Stimulated activated CD8-positive, alpha-beta memory T cell treated with anti-CD3 and anti-CD28 coated beads, Interleukin-2, amount 100 ng/mL, for 1 hour (primary cell): ENCODE measurements around the gene SYTL5.

Source experiments
- DNase-seq, 2 donors: peaks; one replicate each; pipeline ENCODE4 v3.0.0-alpha.2; 2020; ENCODE audit warnings: low read depth in 2 of 2

The SYTL5 gene

DNA sequence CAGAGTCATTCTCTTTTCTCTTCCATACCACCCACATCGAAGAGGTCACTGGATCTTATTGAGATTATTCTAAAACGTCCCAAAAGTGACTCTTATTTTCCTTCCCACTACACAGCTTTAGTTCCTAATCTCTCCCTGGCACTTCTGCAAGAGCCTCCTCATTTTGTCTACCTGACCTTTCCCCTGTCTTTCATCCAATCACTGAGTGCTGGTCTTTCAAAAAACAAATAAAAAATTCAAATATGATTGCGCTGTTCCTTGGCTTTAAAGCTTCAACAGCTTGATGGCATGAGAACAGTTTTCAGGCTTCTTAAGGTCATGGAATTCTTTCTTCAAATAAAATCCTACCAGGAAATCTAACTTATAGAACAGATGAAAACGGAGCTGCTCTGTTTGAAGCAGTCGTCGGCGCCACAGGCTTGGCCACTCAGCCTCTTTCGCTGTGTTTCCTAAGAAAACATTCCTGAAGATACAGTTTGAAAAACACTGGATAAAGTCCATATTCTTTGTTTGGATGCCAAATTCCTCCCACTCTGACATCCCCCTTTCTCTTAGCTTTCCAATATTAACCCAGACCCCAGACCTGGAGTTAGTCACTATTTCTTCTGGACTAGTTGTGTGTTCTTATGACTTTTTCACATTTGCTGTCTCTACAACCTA, 12.5 kb downstream of the SYTL5 start:
- no peak for DNase-seq

DNA sequence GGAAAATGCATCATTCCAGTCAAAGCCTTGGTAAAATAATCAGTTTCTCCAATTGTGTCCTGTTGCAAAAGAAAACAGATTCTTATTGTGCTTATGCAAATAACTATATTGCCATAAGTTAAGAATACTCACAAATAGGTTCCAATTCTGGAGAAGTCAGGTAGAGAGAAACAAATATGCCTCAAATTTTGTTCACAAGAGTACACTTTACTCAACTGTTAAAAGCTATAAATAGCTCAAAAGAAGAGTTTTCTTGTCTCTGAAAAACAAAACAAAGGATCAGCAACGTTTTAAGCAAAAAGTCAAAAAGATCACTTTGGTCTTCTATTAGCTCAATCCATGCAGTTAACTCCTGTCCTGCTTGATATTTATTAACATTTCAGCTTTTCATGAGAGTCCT, 21.9 kb downstream of the SYTL5 start:
- DNase-seq: no peak

DNA sequence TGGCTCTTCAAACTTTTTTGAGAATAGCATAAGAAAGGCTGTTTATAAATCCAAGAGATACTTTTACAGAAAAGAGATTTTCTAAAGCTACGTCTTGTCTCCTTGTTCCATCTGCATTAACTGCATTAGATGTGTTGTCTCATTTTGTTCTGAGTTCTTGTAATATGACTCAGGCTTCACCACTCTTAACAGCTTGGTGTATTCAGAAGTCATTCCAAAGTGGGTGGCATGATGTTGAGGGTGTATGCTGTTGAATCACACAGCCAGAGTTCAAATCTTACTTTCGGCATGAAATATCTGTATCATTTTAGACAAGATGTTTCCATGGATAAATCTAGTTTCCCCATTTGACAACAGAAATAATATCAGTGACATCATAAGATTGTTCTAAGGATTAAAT, 30.1 kb downstream of the SYTL5 start:
- no peak for DNase-seq

DNA sequence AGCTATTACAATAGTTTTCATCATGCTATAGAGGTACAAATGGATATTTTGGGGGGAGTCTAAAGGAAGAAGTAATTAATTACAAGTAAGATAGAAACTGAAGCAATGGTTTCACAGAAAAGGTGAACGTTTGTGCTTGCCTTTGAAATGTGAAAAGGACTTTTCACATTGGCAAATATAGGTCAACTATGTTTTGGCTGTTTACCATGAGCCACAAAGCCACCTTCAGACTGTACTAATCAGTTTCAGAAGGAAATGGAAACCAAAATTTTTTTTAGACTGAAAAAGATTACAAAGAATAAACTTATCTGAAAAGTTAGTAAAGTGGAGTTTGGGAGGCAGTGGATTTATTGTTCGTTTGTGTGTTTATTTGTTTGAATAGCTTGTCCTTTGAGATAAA, 32.1 kb downstream of the SYTL5 start:
- DNase-seq: no peak

DNA sequence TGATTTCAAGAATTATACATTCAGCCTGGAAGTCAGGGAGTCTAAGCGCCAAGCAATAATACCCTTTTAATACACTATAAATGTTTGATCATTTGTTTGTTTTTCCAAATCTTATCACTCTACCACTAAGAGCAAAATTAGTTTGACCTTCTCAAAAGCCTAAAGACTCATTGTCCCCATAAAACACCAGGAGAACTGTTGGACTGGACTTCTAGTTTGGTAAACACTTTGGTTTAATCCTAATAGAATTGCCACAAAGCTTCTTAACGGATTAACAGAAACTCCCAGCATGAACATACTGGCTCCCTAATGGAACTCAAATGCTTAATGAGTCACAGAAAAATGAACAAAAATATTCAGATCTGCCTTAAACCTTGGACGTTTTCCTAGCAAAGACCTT, 34.9 kb downstream of the SYTL5 start:
- DNase-seq: no peak

DNA sequence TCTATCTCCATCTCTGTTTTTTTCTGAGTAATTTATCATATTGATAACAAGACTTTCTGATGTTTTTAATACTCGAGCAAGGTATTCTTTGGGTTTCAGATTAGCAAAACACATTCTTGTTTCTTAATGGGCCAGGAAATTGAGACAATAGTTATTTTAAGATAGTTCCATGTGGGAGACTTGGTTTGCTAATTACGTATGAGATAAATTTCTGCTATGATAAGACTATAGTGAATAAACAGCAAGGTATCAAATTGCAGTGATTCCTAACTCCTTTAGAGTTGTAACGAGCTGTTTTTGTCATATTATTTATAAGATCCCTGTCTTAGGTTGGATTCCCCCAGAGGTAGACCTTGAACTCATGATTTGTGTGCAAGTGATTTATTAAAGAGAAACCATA, 38.3 kb downstream of the SYTL5 start:
- DNase-seq: no peak

DNA sequence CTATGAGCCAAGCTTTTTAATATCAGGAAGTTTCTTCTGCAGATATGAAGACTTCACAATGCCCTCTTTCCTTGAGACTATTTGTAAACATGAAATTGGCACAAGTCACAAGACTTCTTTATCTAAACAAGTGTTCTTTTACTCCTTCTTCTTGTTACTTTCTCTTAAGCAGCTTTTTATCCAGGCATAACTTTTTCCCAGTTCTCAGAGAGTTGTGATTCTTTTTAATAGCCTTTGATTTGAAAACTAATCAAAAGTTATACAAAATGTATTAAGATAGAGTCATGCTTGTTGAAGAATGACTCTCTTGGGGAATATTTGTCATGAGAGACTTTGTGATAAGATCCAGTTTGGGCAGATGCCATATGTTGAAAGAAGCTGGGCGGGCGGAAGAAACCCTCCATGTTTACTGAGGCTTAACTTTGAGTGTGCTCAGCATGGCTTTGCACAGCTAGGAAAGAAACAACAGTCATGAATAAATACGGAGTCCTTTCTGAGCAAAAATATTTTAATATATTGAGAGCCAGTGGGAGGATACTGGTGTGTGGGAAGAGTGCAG, 39.3 kb downstream of the SYTL5 start:
- no peak for DNase-seq

DNA sequence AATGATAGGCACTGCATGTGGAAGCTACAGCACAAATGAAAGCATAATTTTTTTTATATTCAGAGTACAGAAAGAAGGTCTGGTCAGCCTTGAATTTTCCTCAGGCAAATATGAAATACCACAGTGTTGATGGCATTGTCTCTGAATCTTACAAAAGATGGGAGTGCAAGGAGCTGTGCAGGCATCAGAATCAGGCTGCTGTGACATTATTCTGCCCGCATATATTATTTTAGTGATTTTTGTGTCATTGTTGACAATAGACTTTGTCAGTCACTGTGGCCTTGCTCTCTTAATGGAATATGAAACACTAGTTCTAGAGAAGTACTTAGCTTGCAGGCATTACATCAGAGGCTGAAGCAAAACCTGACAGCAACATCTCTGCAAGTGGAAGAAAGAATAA, 42.5 kb downstream of the SYTL5 start:
- no peak for DNase-seq

DNA sequence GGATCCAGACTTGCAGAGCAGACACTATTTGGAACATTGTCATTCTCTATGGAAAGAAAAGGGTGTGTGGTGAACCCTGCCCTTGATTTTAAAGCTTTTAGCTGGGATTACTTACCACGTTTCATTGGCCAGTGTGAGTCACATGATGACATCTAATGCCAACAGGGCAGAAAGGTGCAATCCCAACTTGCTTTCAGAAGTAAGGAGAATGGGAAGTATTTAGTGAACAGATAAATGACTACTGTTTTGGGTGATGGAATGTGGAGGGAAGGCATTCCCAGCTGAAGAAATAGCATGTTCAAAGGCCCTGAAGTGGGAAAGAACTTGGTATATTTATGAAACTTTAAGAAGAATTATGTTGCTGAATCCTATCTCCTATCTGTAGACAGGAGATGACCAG, 44.5 kb downstream of the SYTL5 start:
- no peak for DNase-seq

DNA sequence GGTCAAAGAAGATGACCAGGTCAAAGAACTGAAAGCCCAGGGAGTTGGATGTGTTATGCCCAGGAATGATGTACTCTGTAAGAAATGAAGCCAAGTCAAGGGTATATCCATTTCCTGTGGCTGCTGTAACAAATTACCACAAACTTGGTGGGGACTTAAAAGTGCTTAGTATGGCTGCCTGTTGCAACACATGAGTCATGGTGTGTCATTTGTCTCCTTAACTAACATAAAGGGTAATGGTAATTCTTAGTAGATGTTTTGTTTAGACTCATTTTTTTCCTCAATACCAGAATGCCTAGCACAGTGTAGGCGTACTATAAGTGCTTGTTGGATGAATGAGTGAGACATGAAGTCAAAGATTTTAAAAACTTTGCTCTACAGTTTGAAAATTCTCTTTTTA, 45.7 kb downstream of the SYTL5 start:
- DNase-seq: no peak

DNA sequence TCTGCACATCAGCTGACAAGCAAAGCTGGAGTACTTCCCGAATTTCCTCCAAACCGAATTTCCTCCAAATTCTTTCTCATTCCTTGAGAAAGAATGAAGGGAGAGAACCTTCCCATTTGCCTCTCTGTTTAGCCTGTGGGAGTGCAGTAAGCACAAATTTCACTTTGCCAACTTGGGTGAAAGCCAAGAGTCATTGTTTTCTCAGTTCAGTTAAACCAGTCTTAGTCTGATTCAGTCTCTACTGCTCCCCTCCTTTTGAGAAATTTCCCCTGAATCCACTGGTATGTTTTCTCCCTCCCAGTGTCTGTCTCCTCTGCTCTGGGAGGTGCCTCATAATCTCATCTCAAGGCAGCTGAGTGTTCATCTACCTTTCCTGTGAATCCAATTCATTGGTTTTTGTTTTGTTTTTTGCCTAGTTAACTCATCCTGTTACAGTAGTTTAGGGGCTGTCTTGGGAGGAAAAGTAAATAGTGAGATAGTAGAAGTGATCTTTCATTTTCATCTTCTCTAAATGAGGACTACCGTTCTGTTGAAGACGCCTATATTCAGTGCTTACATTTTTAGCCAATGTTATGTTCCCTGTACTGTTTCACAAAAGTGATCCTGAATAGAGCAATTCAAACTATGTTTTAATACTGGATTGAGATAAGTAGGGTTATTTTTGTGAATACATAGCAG, 49.0 kb downstream of the SYTL5 start:
- no peak for DNase-seq

DNA sequence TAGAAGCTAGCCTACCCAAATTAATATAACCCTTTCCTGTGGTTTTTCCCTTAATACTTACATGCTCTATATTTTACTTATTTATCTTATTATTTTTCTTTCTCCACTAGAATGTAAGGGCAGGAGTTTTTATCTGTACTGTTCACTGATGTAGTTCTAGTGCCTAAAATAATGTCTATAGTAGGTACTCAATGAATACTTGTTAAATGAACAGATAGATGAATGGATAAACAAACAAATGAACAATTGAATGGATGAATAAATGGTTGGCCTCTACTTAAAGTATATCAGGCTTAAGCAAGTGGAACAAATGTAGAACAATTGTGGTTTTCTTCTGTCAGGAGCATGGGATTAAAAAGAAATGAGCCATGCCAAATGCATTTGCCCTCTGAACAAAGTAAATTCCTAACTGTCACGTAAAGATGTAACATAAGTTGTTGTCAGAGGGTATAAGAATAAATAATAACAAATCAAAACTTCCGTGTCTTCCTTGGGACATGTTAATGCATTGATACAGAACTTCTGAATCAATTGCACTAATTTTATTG, 54.1 kb downstream of the SYTL5 start:
- no peak for DNase-seq

DNA sequence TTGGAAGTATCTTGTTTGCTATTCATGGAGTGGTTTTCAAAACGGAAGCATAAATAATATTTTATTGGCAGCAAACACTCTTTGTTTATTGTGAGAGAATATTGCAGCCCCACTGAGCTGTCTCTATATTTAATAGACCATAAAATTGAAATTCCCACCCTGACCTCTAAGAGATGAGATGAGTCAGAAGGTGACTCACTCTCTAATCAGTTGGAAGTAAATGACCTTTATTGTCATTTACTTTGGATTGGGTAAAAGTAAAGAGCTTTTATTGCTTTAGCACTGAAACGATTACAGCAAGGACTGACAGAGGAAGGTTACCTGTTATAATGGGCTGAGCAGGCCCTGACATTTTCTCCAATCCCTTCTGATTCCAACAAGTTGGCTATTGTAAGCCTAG, 55.0 kb downstream of the SYTL5 start:
- no peak for DNase-seq

DNA sequence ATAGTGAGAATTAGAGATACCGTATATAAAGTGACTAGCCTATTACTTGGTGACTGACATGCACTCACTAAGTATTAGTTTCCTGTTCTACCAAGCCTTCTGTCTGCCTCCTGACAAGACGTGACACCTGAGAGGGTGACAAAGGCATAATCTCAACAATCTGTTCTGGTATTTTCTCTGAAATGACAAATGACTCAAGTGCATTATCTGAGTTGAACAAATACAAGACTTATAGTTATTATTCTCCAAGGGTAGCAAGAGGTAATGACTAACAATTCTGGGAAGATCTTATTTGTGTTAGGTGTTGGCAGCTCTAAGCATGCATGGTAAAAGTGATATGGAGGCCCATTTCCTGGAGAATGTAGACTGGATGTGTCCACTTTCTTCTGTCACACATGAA, 60.6 kb downstream of the SYTL5 start:
- no peak for DNase-seq

DNA sequence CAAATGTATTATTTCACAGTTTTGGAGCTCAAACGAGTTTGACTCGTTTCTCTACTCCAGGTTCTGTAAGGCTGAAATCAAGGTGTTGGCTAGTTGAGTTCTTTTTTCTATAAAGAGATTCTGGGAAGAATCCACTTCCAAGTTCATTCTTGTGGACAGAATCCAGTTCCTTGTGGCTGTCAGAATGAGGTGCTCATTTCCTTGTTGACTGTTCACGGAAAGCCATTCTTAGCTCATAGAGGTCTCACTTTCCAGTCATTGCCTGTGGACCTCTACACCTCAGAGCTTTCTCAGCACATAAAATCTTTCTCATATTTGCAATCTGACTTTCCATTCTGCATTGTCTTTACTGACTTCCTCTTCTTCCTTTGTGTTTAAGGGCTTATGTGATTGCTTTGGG, 62.9 kb downstream of the SYTL5 start:
- no peak for DNase-seq

DNA sequence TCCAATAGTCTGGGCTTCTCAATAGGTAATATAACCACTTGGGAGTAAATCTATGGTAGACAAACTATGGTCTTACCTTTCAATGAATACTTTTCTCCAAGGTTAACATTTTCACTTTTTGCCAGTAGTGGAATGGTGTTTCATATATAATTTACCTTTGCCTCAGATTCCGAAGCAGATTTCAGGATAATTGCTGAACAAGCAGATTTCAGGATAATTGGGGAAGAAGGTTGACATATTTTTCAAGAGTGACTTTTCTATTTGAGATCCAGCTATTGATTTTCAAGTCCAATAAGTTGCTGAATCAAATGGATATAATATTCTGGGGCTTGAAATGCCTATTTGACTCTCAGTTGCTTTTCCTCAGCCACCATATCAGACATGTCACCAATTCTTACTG, 63.6 kb downstream of the SYTL5 start:
- no peak for DNase-seq

DNA sequence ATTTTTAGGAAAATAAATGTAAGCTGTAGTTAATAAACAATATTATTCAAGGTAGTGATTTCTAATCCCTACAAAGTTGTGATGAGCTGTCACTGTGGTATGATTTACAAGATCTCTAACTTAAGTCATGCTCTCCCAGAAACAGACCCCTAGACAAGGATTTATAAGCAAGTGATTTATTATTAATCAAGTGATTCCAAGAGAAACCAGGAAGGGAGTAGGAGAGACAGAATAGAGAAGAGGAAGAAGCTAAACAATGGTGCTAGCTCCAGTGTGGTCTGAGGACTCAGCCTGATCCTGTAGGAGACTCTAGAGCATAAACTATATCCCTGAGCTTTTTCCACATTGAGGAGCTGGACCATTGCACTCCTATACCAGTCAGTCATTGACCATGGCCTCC, 73.1 kb downstream of the SYTL5 start:
- no peak for DNase-seq

DNA sequence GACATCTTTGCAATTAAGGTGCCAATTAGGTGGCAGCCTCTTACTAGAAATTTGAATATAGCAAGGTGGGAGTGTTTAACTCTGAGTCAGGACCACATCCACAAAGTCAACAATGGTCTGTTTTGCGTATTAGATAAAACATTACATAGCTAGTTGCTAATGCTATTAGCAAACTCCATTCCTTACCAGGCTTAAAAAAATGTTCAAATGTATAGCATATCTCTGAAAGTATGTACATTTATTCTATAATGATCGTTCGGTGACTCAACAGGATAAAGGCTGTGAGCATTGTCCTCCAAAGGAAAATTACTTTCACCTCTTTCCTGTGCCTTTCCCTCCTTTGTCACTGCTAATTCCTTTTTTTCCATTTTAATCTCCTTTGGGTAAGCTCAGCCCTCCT, 74.5 kb downstream of the SYTL5 start:
- no peak for DNase-seq

DNA sequence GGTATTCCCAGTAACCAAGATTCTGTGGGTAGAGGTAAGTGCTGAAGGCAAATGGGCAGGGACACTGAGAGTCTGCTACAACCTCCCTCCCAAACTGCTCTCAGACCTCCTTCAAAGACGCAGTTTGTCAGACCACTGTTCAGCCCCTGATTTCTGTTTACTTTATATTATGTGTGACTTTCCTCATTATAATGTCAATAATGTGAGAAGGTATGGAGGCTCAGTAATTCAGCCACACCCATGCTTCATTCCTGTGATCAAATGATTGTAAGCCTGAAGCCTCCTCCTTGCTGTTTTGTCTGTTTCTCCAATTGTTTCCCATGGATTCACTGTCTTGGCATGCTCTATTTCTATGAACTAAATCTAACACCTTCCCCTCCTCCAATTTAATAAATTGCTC, 75.6 kb downstream of the SYTL5 start:
- no peak for DNase-seq

DNA sequence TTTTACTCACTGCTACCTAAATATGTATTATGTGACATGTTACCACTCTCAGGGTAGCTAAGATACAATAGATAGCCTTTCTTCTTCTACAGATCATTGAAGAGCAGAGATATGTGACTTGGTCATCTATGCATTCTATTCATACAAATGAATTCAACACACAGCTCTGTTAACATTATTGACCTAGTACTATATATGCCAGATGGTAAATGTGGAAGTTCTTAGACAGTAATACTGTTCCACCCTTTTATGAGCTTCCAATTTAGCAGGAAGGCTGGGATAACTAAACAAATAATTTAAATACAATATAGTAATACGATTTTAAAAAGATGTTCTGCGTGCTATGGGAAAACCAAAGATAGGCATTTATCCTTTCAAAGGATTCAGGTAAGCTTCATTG, 76.0 kb downstream of the SYTL5 start:
- DNase-seq: no peak

DNA sequence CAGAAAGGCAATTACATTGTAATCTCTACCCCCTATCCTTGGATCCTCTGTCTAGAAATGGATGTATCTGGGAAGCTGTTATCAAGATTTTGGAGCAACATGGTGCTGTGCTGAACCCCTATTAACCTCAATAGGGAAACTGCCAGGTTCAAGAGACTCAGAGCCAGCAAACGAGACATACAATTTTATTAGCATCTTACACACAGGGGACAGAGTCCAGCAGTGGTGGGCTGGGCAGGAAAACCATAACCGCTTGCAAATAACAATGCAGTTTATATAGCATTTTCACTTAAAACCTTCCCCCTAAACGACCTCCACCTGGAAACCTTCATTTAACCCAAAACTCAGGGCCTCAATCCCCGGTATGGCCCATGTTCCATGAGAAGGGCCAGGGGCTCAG, 79.5 kb downstream of the SYTL5 start:
- DNase-seq: no peak

DNA sequence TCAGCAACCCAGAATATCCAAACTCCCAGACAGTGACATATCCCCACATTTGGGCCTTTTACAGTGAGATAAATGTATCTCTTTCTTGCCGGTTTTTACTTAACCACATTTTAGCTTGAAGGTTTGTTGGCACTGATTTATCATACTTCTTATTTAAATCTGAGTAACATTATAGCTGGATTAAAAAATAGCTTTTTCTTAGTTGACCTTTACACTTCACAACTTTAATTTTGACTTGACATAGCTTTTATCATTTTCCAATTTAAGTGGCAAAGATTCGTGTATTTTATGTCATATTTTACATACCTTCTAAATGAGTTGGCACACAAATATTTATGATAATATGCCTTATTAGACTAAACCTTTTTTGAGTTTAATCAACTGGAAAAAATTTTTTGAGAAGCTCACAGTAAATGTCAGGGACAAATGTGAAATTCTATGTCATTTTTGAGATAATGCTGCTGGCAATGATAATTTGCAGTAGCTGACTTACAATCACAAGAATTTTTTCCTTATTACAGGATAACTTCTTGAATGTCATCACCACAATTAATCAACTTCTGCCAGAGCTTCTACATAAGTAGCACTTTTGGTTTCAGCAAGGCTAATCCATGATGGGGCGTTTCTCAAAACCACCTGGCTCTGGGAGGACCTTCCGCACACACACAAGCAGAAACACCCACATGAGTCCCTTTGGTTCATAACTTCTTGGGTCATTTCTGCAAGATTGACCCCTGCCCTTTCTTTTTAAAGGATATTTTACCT, 80.3 kb downstream of the SYTL5 start:
- no peak for DNase-seq

DNA sequence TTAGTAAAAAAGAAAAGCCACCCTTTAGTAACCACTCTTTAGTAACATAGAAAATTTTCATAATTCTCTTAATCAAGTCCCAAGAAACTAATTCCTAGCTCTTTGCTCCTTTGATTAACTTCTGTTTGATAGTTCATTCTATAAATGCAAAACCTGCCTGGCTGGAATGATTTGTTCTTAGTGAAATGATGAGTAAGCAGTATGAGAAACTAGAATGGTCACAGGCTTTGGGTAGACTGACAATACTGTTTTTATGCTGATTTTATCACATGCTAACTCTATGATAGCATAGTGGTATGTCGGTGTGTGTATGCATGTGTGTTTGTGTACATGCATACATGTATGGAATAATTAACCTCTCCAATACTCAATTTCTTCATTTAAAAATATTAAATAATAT, 81.2 kb downstream of the SYTL5 start:
- DNase-seq: no peak
